HG03565 (cell line): ENCODE results near the gene EIF3D.

Experiments
- ATAC-seq: cut with Tn5 transposase; IDR thresholded peaks from one replicate; pipeline ENCODE4 v1.9.1; 2021; ENCODE audit warnings: mild to moderate bottlenecking, moderate library complexity; ENCODE audit not compliant: unreplicated experiment

Gene EIF3D

DNA sequence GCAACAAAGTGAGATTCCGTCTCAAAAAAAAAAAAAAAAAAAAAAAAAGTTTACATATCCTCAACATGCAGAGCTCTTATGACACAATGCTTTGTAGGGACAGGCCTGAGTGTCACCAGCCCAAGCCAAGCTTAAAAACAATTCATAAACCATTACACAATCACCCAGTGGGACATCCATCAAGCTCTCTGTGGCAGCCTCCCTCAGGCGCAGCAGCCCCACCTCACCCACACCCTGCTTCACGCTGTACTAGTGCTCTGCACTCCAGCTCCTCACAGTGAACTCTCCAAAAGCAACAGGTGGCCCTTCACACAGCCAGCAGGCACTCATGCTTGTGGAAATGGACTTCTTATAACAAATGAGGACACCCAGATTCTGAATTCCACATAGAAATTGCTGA is 18.6 kb downstream of the EIF3D start:
- ATAC-seq: no peak

GRCh38 chr22:36507518-36508010 is 21.4 kb downstream of the EIF3D start:
- ATAC-seq: no peak

GRCh38 chr22:36506637-36507517 is 22.1 kb downstream of the EIF3D start, which contains the start of gene FOXRED2:
FOXRED2 (minus strand) TSS chr22:36507040; CDS start chr22:36506422, 618 bp downstream.
- peak; percentile 50 for ATAC-seq

- ATAC-seq: no peak
Measured at GRCh38 chr22:36505998-36506635, 22.8 kb downstream of the EIF3D start.

DNA sequence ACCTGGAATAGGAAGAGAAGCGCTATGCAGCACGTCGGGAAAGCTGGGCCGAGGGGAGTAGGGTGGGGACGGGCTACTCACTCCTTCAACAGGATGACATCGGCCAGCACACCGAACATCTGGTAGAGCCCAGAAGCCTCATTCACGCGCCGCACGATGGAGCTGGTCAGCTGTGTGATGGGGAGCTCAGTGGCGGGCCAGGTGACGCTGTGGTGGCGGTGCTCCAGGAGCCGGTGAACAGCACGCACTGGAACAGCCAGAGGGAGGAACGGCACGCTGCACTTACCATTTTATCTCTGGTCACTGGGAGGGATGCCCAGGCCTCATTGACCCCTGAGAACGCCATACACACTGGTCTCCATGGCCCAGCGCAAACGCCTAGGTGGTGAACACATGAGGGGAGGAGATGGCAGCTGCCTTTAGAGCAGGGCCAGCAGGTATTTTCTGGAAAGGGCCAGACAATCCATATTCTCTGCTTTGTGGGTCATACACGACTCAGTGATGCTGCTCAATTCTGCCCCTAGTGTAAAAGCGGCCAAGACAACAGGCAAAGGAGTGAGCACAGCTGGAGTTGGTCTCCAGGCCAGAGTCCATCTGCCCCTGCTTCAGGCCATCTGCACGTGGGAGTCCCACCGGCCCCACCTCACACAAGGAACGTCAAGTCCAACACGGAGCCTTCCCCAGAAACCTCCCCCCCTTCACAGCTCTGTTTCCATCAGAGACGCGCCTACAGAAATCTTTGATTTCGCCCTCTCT is 30.9 kb downstream of the EIF3D start:
- no peak for ATAC-seq

- no peak for ATAC-seq
Measured at GRCh38 chr22:36493690-36494110, 35.3 kb downstream of the EIF3D start.

GRCh38 chr22:36492109-36492508 is 36.9 kb downstream of the EIF3D start:
- ATAC-seq: no peak

DNA sequence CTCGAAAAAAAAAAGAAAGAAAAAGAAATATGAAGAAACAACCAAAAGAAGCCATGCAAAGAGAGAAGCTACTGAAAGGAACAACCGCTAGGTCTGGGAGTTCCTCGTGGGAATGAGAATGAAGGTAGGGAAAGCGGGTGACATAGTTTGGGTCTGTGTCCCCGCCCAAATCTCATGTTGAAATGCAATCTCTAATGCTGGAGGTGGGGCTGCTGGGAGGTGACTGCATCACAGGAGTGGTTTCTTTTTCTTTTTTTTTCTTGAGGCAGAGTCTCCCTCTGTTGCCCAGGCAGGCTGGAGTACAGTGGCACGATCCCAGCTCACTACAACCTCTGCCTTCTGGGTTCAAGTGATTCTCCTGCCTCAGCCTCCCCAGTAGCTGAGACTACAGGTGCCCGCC is 37.8 kb downstream of the EIF3D start:
- no peak for ATAC-seq

GRCh38 chr22:36486619-36487384 is 42.2 kb downstream of the EIF3D start:
- no peak for ATAC-seq

GRCh38 chr22:36481393-36482168 is 47.4 kb downstream of the EIF3D start, which contains the start of gene TXN2:
TXN2 (minus strand) TSS chr22:36481640; CDS start chr22:36480837, 803 bp downstream.
- ATAC-seq: peak; percentile 83

- ATAC-seq: no peak
Measured at GRCh38 chr22:36480941-36481392, 48.0 kb downstream of the EIF3D start.

- ATAC-seq: no peak
Measured at GRCh38 chr22:36478966-36479365, 50.0 kb downstream of the EIF3D start.

DNA sequence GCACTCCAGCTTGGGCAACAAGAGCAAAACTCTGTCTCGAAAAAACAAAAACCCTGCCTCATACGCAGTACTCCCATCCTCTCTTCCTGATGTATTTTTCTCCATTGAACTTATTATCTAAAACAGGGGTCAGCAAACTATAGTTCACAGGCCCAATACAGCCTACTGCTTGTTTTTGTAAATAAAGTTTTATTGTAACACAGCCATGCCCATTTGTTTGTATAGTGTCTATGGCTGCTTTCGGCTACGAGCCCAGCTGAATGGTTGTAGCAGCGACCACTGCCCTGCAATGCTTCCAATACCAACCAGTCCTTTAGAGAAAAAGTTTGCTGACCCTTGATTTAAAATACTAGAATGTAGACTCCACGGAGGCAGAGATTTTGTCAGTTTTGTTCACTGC is 53.6 kb downstream of the EIF3D start:
- no peak for ATAC-seq

DNA sequence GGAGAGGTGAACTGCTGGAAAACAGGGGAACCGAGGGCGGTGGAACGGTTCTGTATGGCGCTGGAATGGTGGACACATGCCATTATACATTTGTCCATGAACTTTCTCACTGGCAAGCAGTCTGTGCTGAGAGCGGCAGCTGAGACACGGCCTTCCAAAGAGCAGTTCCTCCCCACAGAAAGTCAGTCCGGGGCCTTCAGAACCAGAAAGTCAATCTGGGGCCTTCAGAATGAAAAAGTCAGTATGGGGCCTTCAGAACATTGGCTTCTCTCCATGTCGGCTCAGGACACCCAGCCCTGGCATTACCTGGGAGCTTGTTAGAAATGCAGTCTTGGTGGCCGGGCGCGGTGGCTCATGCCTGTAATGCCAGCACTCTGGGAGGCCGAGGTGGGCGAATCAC is 56.3 kb downstream of the EIF3D start:
- ATAC-seq: no peak

DNA sequence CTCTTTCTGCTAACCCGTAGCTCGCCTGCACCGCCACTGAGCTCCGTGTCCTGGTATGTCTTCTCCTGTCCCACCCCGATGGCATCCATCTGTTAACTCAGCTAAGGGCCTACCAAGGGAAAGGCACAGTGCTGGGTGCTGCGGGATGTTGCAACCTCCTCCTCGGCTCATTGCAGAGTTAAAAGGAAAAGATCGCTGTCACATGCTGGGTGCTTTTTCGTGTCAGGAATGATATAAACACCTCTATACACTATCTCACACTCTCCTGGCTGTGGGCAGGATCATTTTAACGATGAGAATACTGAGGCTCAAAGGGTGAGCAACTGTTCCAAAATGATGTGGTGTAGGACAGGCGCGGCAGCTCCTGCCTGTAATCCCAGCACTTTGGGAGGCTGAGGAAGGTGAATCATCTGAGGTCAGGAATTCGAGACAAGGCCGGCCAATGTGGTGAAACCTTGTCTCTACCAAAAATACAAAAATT is 57.6 kb downstream of the EIF3D start:
- ATAC-seq: no peak

DNA sequence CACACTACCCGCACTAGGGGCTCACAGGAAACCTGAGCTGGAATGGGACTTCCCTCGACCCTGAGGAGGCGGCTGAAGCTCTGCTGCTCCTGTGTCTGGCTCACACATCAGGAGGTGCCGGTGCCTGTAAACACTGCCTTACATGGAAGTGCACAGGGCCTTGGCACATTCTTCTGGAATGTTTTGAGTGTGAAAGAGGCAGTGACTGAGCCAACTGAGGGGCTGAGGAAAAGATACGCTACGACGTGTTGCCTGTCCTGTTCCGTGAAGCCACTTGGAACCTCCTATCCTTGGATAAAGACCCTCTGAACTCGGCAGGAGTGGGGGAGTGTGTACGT is 58.0 kb downstream of the EIF3D start:
- ATAC-seq: no peak

GRCh38 chr22:36470162-36470993 is 58.6 kb downstream of the EIF3D start:
- no peak for ATAC-seq

DNA sequence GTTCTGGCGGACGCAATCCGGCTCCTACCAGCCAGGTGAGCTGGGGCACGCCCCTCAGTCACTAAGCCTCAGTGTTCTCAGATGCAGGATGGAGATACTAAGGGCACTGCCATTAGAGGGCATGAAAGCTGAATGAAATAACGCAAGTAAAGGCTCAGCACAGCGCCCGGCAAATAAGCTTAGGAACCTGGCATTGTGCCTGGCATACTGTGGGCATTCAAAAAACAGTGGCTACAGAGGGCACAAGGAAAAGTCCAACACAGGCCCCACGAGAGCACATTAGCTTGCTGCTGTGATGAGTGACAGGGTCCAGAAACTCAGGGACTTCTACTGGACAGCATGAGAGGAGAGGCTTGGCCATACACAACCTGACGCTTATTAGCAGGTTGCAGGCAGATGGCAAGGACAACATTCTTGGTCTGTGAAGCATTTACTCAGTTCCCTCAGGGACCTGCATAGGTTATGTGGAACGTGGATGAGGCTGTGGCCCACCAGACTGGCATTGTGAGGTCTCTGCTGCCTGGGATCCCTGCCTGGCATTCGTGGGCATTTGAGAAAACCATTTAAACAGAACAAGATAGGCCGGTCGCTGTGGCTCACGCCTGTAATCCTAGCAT is 59.8 kb downstream of the EIF3D start:
- ATAC-seq: no peak
